K562 (cell line): ENCODE measurements around the gene MAD2L1BP. TPM values are rescaled to one million over a fixed set of nuclear protein-coding genes. Genes with fewer than 3 reads are reported as not detected.

Source experiments
- ATAC-seq: fragments of 200-7000 bp; cut with Tn5 transposase; 3 replicates; pipeline ENCODE4 v1.9.1; 2020; ENCODE audit warnings: moderate library complexity
- BruUV-seq: library from RNA; stranded (reverse); fragments of 400-500 nt; replicated peaks from 2 replicates; lab custom pipeline; 2021; lab: Mats Ljungman, UMichigan
- CTCF ChIA-PET: fragments of 300-600 bp; formaldehyde crosslinking; extraction: SDS; loops from one replicate; lab custom pipeline; 2021; ENCODE audit warnings: low intra/inter-chr PET ratio; lab: Yijun Ruan, JAX
- POLR2A ChIA-PET: fragments of 300-600, 350-650 bp; sonication (Branson Sonifier 250); formaldehyde crosslinking; extraction: SDS; loops from one replicate; lab custom pipeline; 2021; ENCODE audit warnings: antibody characterized with exemption, inconsistent platforms; lab: Yijun Ruan, JAX
- DNase-seq, 4 experiments: peaks; one replicate each; pipeline versions ENCODE4 v3.0.0 to v3.0.0-alpha.2; 2011 to 2018; ENCODE audit warnings: low spot score in 3 of 4, mixed read lengths in 3 of 4; ENCODE audit errors: extremely low read depth in 1 of 4
- FAIRE-seq: peaks from 2 replicates; lab custom pipeline; 2011; peaks lifted over from hg19 to GRCh38; lab: Jason Lieb, UNC
- H2AFZ ChIP-seq: 2 replicates; pipeline ENCODE4 v1.6.0; 2011; ENCODE audit warnings: low read depth, low read length, control low read depth, inconsistent platforms
- H3K27ac ChIP-seq: fragments of 200-600 bp; 3 replicates; pipeline ENCODE4 v1.8.0; 2011; ENCODE audit warnings: low read depth, mild to moderate bottlenecking, control low read depth, inconsistent platforms, low read length, moderate library complexity, mixed read lengths; ENCODE audit errors: extremely low read depth
- H3K27me3 ChIP-seq, 2 experiments: fragments of 300-600 bp in 1 of 2; 2 replicates in 1 of 2; 3 replicates in 1 of 2; pipeline versions ENCODE4 v1.6.0 to v1.8.0; 2011; ENCODE audit warnings: inconsistent platforms in 2 of 2, low read length in 2 of 2, mild to moderate bottlenecking in 1 of 2, mixed read lengths in 1 of 2, moderate library complexity in 1 of 2; ENCODE audit not compliant: control insufficient read depth in 2 of 2, insufficient read depth in 2 of 2
- H3K36me3 ChIP-seq: fragments of 300-600 bp; 3 replicates; pipeline ENCODE4 v1.8.0; 2011; ENCODE audit warnings: mild to moderate bottlenecking, low read length, inconsistent platforms; ENCODE audit not compliant: control insufficient read depth, insufficient read depth
- H3K4me1 ChIP-seq, 2 experiments: fragments of 200-600 bp in 1 of 2; replicated peaks in 1 of 2; 2 replicates in 1 of 2; 3 replicates in 1 of 2; pipeline versions ENCODE4 v1.5.1 to v1.8.0; 2011; ENCODE audit warnings: inconsistent platforms in 2 of 2, low read length in 2 of 2, mild to moderate bottlenecking in 1 of 2, mixed read lengths in 1 of 2, moderate library complexity in 1 of 2; ENCODE audit not compliant: control insufficient read depth in 2 of 2, insufficient read depth in 2 of 2
- H3K4me2 ChIP-seq: 2 replicates; pipeline ENCODE4 v1.6.1; 2011; ENCODE audit warnings: low read length, control low read depth, inconsistent platforms, mixed read lengths; ENCODE audit not compliant: insufficient read depth
- H3K4me3 ChIP-seq: fragments of 200-600 bp; sonication (generic), shearing (Covaris generic); 2 replicates; pipeline ENCODE4 v1.5.1; 2016; ENCODE audit warnings: control low read depth, inconsistent platforms
- H3K79me2 ChIP-seq: fragments of 200-600 bp; 3 replicates; pipeline ENCODE4 v1.8.0; 2011; ENCODE audit warnings: low read length, inconsistent platforms; ENCODE audit not compliant: control insufficient read depth, insufficient read depth
- H3K9ac ChIP-seq, 2 experiments: 2 replicates each; pipeline versions ENCODE4 v1.6.0 to v1.6.1; 2011; ENCODE audit warnings: low read depth in 2 of 2, low read length in 2 of 2, control low read depth in 1 of 2, inconsistent platforms in 1 of 2, mild to moderate bottlenecking in 1 of 2, mixed read lengths in 1 of 2; ENCODE audit not compliant: insufficient read depth in 1 of 2
- H3K9me1 ChIP-seq: one replicate; pipeline ENCODE4 v1.6.0; 2011; ENCODE audit warnings: inconsistent platforms, mild to moderate bottlenecking, low read length, moderate library complexity; ENCODE audit not compliant: control insufficient read depth, insufficient read depth
- H3K9me3 ChIP-seq: replicated peaks from 2 replicates; pipeline ENCODE4 v1.5.1; 2011; ENCODE audit warnings: low read depth, low read length, inconsistent platforms; ENCODE audit not compliant: control insufficient read depth, insufficient read depth
- H4K20me1 ChIP-seq: replicated peaks from 2 replicates; pipeline ENCODE4 v1.6.1; 2011; ENCODE audit warnings: low read length, inconsistent platforms, mixed read lengths; ENCODE audit not compliant: control insufficient read depth, insufficient read depth
- E2F4 ChIP-seq: sonication (generic); formaldehyde crosslinking; IDR thresholded peaks from 2 replicates; pipeline ENCODE4 v1.8.0; 2022; ENCODE audit warnings: mild to moderate bottlenecking, low read depth, missing genetic modification reagents
- MAZ ChIP-seq, 2 experiments: fragments of 450-650 bp in 1 of 2; sonication (generic) in 1 of 2; formaldehyde crosslinking; IDR thresholded peaks in 1 of 2; conservative IDR thresholded peaks in 1 of 2; 2 replicates each; pipeline versions ENCODE4 v1.4.0 to v1.5.0; 2020; ENCODE audit warnings: mild to moderate bottlenecking in 1 of 2, missing genetic modification reagents in 1 of 2
- SIRT6 ChIP-seq: IDR thresholded peaks from one replicate; pipeline ENCODE4 v1.6.1; 2012; ENCODE audit warnings: low read depth, mild to moderate bottlenecking, control low read depth, inconsistent platforms, low read length, moderate library complexity
- ZNF41 ChIP-seq: fragments of 250-450 bp; sonication (Bioruptor Pico); conservative IDR thresholded peaks from 2 replicates; pipeline ENCODE4 v1.4.0; 2020; ENCODE audit warnings: mild to moderate bottlenecking
- WGBS: fragments of 100-300 bp; shearing (Covaris generic); methylation state at CpG from one replicate; pipeline ENCODE4 v1.1.6; 2016; ENCODE audit warnings: low coverage, mixed read lengths; ENCODE audit not compliant: insufficient coverage; ENCODE audit errors: missing lambda C conversion rate; 5-methylcytosine and 5-hydroxymethylcytosine counted together
- in situ Hi-C: fragments of 300-500 bp; cut with MboI; formaldehyde crosslinking; loops from 4 replicates; pipeline ENCODE4 v1.15.0; 2018; ENCODE audit warnings: inconsistent platforms, mixed read lengths
- intact Hi-C: fragments of 100-400 bp; cut with micrococcal nuclease; formaldehyde crosslinking; loops from 2 replicates; pipeline ENCODE4 v1.14.2; 2022
- polyA plus RNA-seq, 8 experiments: library from polyadenylated mRNA; depleted of rRNA in 4 of 8; stranded (reverse) in 5 of 8; unstranded in 3 of 8; fragments of >200 nt; fragmentation: Nextera tagmentation in 2 of 8; fragmentation: Illumina TruSeq in 1 of 8; extraction: Ambion mirVana in 2 of 8; extraction: Trizol in 1 of 8; gene quantifications; 2 replicates each; pipeline versions ENCODE4 v1.2.1 to v1.2.3, GENCODE V29; 2011 to 2014; ENCODE audit warnings: inconsistent platforms in 1 of 8, missing spikeins in 1 of 8
- total RNA-seq, 7 experiments: library from RNA; depleted of rRNA in 6 of 7; stranded (reverse); fragments of >200 nt in 6 of 7; fragmentation: Illumina TruSeq in 2 of 7; extraction: Trizol in 2 of 7; gene quantifications; 2 replicates each; pipeline versions ENCODE4 v1.2.1 to v1.2.3, GENCODE V29; 2011 to 2021; ENCODE audit warnings: low replicate concordance in 1 of 7
- TF ChIP-seq, protein P1 (sequence below): fragments of 250-450 bp; sonication (Bioruptor Pico); IDR thresholded peaks from 2 replicates; pipeline ENCODE4 v1.9.0; 2021; ENCODE audit warnings: mild to moderate bottlenecking, inconsistent platforms

The MAD2L1BP gene
- total and polyA plus RNA-seq, 9 of the 15 experiments (the other 6 are each of a cell fraction or from before 2014, with no cell fraction given): 69.7 to 321 (median 111) TPM

DNA sequence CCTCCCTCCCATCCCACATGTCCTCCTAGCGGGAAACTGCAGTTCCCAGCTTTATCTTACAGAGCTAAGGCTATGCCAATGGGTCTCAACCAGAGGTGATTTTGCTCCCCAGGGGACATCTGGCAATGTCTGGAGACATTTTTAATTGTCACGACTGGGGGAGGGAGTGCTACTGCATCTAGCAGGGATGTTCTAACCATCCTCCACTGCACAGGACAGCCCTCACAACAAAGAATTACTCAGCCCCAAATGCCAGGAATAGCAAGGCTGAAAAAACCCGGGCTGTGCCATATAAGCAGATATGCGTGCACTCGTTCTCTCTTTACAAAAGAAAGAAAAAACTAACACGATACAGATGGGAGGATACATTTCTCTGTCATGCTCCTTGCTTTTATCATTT is 43.4 kb downstream of the MAD2L1BP start:
- H4K20me1 ChIP-seq: peaks cover 21% of the 10 kb centered on the region
- BruUV-seq: no TSS peak
- ChIA-PET POLR2A (interaction anchor here (0.7 to 2.7 kb wide), 4 partner anchors 9 to 24 kb away, joined by 3 to 32 read pairs (median 8); partner anchors contain the start of gene MRPS18A), CTCF (no interaction called here)
- H2AFZ ChIP-seq: no peak overlapping the region
- H3K27me3 ChIP-seq: no peaks in the 10 kb centered on the region
- H3K4me1 ChIP-seq: peaks cover 0 to 23% of the 10 kb centered on the region in 2 experiments; a peak in 3 of 5 replicates
- no peak overlapping the region for H3K27ac ChIP-seq
- no peak overlapping the region for H3K4me2 ChIP-seq
- H3K79me2 ChIP-seq: peaks cover 36% of the 10 kb centered on the region
- H3K4me3 ChIP-seq: no peak overlapping the region
- peaks cover 100% of the 10 kb centered on the region for H3K36me3 ChIP-seq
- no peaks in the 10 kb centered on the region for H3K9me3 ChIP-seq
- FAIRE-seq (no peak), ATAC-seq (no peak), DNase-seq (no peak)
- TF ChIP-seq E2F4 (CRISPR knock-in tag): no peak
- TF ChIP-seq ZNF41 (CRISPR knock-in tag): no peak
- no peak for TF ChIP-seq SIRT6
- TF ChIP-seq, protein P1, sequence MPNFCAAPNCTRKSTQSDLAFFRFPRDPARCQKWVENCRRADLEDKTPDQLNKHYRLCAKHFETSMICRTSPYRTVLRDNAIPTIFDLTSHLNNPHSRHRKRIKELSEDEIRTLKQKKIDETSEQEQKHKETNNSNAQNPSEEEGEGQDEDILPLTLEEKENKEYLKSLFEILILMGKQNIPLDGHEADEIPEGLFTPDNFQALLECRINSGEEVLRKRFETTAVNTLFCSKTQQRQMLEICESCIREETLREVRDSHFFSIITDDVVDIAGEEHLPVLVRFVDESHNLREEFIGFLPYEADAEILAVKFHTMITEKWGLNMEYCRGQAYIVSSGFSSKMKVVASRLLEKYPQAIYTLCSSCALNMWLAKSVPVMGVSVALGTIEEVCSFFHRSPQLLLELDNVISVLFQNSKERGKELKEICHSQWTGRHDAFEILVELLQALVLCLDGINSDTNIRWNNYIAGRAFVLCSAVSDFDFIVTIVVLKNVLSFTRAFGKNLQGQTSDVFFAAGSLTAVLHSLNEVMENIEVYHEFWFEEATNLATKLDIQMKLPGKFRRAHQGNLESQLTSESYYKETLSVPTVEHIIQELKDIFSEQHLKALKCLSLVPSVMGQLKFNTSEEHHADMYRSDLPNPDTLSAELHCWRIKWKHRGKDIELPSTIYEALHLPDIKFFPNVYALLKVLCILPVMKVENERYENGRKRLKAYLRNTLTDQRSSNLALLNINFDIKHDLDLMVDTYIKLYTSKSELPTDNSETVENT: no peak
- no peak for TF ChIP-seq MAZ (CRISPR knock-in tag; conservative IDR thresholded peaks at IDR 0.05 in 1 of 2, IDR thresholded peaks at IDR 0.05 in 1 of 2)
- intact Hi-C loops: no loop called here
- H3K9me1 ChIP-seq: no peaks in the 10 kb centered on the region
- H3K9ac ChIP-seq: no peak overlapping the region
- WGBS: 86% methylated on average over 6 of the region's 6 CpGs
- in situ Hi-C loops: no loop called here
